Measurements from ENCODE around the gene MCUB.
"Not testable (repeated sequence)": the region's sequence is repeated elsewhere in the genome, so short reads cannot be mapped to it uniquely, and the experiment has no call there.

Gene MCUB, protein sequence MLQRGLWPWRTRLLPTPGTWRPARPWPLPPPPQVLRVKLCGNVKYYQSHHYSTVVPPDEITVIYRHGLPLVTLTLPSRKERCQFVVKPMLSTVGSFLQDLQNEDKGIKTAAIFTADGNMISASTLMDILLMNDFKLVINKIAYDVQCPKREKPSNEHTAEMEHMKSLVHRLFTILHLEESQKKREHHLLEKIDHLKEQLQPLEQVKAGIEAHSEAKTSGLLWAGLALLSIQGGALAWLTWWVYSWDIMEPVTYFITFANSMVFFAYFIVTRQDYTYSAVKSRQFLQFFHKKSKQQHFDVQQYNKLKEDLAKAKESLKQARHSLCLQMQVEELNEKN

GRCh38 chr4:109559983-109560686 is at the start of gene MCUB:
Gene MCUB (plus strand): TSS chr4:109560246. CDS start chr4:109560338, 92 bp downstream.
- DNase-seq = peak; percentile 93

GRCh38 chr4:109510687-109511086 is 49.4 kb upstream of the MCUB start:
- DNase-seq = no peak

GRCh38 chr4:109511414-109511813 is 48.6 kb upstream of the MCUB start:
- DNase-seq = no peak

DNA sequence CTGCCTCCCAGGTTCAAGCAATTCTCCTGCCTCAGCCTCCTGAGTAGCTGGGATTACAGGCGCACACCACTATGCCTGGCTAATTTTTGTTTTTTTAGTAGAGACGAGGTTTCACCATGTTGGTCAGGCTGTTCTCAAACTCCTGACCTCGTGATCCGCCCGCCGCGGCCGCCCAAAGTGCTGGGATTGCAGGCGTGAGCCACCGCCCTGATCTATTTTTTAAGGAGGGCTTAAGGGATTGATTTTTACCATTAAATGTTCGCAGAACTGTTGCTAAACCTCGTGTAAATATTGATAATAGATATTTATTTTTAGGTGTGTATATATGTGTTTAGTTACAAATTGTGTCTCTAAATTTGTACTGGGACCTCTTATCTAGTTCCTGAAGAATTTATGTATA is 46.7 kb upstream of the MCUB start:
- DNase-seq = not testable (repeated sequence)

DNA sequence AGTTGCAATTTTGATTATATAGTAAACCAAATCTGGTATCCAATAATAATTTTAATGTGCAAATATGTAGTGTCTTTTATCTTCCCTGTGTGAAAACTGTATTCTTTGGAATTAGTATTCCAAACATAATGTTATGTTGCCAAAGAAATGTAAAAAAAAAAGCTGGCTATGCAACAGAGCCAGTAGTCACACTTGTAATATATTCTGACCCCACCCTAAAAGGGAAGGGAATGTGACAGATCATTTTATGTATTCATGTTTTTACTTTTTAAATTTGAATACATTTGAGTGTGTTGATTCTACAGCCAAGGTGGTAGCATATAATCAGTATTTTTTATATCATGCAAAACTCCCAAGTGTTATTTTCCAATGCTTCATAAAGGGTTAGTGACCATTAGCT is 27.9 kb upstream of the MCUB start:
- DNase-seq = no peak

DNA sequence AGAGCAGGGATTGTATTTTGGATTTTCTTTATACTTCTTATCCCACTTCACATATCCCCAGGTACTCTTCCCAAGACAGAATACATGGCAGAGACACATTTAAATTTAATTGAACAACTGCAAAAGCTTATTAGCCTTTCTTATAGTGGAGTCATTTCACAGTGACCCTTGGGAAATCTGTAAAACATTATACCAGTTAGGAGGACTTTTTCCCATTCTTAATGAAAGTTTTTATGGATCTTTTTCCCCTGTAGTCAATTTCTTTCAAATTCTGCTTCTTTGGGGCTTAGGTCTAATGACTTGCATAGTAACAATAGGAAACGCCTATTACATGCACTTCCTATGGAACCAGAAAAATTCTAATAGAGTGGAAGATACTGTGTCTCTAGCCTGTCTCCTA is 14.6 kb upstream of the MCUB start:
- DNase-seq = no peak

- DNase-seq = no peak
Observed at GRCh38 chr4:109547394-109547793, 12.7 kb upstream of the MCUB start.

GRCh38 chr4:109548655-109549054 is 11.4 kb upstream of the MCUB start:
- DNase-seq = peak; percentile 53

DNA sequence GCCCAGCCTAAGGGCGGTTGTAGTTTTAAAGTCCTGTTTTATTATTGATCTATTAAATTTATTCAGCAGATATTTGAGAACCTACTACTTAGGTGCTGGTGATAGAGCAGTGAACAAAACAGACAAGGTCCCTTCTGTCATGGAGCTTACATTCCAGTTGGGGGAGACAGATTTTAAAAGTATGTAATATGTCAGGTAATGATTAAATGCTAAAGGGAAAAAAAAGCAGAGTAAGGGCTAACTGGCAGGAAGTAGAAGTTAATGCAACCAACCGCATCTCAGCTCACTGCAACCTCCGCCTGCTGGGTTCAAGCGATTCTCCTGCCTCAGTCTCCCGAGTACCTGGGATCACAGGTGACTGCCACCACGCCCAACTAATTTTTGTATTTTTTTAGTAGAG is 7.8 kb upstream of the MCUB start:
- no peak for DNase-seq

GRCh38 chr4:109553130-109553529 is 6.9 kb upstream of the MCUB start:
- no peak for DNase-seq

- no peak for DNase-seq
Observed at GRCh38 chr4:109554971-109555370, 5.1 kb upstream of the MCUB start.

DNA sequence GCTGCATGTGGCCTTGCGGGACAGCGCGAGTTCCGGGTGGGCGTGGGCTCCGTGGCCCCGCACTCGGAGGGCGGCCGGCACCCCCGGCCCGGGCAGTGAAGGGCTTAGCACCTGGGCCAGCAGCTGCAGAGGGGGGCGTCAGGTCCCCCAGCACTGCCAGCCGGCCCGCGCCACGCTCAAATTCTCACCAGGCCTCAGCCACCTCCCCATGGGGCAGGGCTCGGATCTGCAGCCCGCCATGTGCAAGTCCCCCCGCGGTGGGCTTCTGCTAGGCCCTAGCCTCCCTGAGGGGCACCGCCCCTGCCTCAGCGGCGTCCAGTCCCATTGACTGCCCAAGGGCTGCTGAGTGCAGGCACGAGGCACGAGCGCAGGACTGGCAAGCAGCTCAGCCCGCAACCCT is 2.6 kb upstream of the MCUB start:
- no peak for DNase-seq

DNA sequence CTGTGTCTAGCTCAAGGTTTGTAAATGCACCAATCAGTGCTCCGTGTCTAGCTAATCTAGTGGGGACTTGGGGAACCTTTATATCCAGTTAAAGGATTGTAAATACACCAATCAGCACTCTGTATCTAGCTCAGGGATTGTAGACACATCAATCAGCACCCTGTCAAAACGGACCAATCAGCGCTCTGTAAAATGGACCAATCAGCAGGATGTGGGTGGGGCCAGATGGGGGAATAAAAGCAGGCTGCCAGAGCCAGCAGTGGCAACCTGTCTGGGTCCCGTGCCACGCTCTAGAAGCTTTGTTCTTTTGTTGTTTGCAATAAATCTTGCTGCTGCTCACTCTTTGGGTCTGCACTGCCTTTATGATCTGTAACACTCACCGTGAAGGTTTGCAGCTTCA is 2.0 kb upstream of the MCUB start:
- DNase-seq = not testable (repeated sequence)

DNA sequence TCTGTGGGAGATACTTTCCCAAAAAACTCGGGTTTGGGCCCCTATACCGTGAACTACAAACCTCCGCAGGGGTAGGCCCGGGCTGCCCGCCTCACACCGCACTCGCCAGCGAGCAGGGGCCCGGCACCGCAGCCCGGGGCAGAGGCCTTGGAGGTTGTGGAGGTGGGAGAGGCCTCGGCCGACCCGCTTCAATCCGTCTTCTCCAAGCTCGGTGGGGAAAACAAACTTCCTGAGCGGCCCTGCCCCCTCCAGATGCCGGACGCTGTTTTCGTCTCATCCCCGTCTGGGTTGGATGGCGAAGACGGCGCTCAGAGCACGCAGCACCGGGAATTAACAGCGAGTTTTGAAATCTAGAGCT is 442 bp upstream of the MCUB start:
- peak; percentile 48 for DNase-seq

- DNase-seq = peak; percentile 66
Observed at GRCh38 chr4:109560687-109561461, 828 bp downstream of the MCUB start.

GRCh38 chr4:109562457-109563239 is 2.6 kb downstream of the MCUB start:
- peak; percentile 13 for DNase-seq

GRCh38 chr4:109571494-109571893 is 11.4 kb downstream of the MCUB start:
- DNase-seq = no peak

DNA sequence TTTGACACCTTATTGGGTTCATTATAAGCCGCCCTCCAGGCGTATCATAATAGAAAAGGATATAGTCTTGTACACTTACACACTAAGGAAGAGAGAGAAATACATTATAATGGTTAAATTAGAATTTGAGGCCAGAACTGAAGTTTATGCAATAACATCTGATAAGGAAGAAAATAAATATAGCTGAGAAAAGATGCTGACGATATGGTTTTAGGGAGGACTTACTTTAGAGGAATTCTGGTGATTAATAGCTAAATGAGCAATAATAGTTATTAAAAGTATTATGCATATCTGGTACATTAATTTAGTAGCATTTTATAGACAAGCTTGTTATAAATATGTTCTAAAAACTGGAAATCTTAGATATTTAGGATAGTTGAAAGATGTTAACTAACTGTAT is 12.1 kb downstream of the MCUB start:
- no peak for DNase-seq

- peak; percentile 19 for DNase-seq
Observed at GRCh38 chr4:109574443-109574850, 14.4 kb downstream of the MCUB start.

- no peak for DNase-seq
Observed at GRCh38 chr4:109574931-109575804, 15.1 kb downstream of the MCUB start.

GRCh38 chr4:109576462-109576861 is 16.4 kb downstream of the MCUB start:
- DNase-seq = no peak

- no peak for DNase-seq
Observed at GRCh38 chr4:109578846-109579245, 18.8 kb downstream of the MCUB start.

Measured in CD4-positive, alpha-beta T cell treated with Interleukin-6 for 4 hours (primary cell).